Measurements from ENCODE around the gene MSGN1. TPM values are rescaled to one million over a fixed set of nuclear protein-coding genes. Genes with fewer than 3 reads are reported as not detected.

MSGN1 gene
- total RNA-seq, 1 donor, result not detected

DNA sequence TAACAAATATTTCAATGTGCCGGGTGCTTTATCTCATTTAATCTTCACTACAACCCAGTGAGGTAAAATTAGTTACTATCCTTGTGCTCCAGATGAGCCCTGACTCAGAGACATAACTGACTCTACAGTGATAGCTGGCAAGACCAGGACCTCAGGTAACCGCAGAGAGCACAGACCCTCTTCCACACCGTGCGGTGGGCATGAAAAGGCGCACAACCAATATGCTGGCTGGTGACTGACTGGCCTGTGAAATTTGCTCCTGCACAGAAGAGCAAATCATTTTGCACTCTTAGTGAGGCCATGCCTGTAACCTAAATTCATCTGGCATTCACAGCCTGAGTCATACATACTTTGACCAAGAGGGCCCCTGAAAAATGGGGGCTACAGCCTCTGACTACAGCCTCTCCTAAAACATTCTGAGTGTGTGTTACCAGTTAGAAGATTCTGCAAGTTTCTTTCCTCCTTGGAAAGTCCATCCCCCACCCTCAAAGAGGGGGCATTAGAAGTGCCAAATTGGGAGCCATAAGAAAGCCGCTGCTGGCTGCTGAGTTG is 22.4 kb upstream of the MSGN1 start:
- TF ChIP-seq, protein P1, sequence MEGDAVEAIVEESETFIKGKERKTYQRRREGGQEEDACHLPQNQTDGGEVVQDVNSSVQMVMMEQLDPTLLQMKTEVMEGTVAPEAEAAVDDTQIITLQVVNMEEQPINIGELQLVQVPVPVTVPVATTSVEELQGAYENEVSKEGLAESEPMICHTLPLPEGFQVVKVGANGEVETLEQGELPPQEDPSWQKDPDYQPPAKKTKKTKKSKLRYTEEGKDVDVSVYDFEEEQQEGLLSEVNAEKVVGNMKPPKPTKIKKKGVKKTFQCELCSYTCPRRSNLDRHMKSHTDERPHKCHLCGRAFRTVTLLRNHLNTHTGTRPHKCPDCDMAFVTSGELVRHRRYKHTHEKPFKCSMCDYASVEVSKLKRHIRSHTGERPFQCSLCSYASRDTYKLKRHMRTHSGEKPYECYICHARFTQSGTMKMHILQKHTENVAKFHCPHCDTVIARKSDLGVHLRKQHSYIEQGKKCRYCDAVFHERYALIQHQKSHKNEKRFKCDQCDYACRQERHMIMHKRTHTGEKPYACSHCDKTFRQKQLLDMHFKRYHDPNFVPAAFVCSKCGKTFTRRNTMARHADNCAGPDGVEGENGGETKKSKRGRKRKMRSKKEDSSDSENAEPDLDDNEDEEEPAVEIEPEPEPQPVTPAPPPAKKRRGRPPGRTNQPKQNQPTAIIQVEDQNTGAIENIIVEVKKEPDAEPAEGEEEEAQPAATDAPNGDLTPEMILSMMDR (IDR thresholded peaks at IDR 0.05; ENCODE audit: insufficient read depth, low read length), result no peak
- no peak overlapping the region for H3K4me3 ChIP-seq (ENCODE audit: low read depth, low read length)
- DNase-seq (ENCODE audit: low read depth), result no peak

DNA sequence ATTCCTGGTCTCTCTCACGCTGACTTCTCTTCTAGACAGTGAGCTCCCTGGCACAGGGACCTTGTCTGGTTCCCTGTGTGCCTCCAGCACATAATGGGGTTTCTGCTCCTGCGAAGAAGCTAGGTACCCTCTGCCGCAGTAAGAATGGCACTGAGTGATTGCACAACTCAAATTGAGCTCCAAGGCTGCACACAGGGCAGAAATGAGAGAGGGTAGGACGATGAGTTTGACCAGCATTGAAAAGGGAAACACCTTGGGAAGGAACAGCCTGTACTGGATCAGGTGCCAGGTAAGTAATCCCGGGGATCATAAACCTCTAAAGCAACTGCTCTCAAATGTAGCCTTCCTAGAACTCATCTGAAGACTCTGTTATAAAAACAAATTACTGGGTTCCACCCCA is 21.0 kb upstream of the MSGN1 start:
- TF ChIP-seq, protein P1 (IDR thresholded peaks at IDR 0.05; ENCODE audit: insufficient read depth, low read length), result no peak
- no peak for DNase-seq (ENCODE audit: low read depth)
- H3K4me3 ChIP-seq (ENCODE audit: low read depth, low read length), result no peak overlapping the region

DNA sequence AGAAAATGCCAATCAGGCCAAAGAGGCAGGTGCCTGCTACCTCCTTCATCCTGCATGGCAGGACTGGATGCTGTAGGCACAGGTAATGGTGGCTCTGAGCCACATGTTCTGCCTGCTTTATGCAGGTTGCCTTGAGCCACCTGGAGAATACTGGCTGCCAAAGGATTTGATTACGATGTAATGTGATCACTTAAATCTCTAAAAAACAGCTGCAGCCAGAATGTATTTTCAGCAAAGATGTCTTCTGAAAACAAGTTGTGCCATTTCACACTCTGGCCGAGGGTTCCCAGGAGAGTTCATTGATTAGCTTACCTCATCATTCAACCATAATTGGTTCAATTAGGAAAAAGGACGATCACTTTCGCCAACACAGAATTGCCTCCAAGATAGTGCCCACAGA is 17.9 kb upstream of the MSGN1 start:
- H3K4me3 ChIP-seq (ENCODE audit: low read depth, low read length), result no peak overlapping the region
- no peak for DNase-seq (ENCODE audit: low read depth)
- TF ChIP-seq, protein P1 (IDR thresholded peaks at IDR 0.05; ENCODE audit: insufficient read depth, low read length), result no peak

DNA sequence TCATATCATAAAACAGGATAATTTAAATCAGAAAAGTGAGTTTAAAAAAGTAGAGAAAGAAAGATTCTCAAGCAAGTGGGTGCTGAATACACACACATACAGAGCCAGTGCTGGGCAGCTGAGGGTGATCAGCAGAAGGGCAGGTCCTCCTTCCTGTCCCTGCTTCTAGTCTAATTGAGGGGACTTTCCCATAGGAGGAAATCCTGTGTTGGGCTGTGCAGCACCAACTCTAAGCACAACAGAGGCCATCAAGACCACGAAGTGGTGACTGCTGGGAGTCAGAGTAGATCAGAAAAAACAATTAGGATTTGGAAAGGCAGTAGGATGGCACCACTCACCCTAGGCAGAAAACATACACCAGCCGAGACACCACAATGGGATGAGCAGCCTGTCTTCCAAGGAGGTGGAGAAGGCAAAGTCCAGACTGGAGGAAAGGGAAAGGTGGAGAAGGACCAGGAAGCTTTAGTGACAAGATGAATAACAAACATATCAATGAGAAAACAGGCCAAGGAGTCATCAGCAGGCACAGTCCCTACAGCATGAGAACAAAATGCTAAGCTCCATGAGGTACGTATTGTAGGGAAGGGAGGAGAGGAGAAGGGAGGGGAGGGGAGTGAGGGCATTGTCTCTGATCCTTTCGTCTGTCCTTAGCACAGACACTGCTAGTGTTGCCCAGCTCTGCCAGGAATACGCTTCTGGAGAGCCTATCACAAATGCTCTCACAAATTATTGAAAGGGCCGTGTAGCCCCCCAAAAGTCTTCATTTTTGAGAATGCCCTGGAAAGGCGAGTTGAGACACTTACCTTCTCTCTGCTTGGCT is 16.7 kb upstream of the MSGN1 start:
- H3K4me3 ChIP-seq (ENCODE audit: low read depth, low read length), result no peak overlapping the region
- DNase-seq (ENCODE audit: low read depth), result no peak
- TF ChIP-seq, protein P1 (IDR thresholded peaks at IDR 0.05; ENCODE audit: insufficient read depth, low read length), result no peak

DNA sequence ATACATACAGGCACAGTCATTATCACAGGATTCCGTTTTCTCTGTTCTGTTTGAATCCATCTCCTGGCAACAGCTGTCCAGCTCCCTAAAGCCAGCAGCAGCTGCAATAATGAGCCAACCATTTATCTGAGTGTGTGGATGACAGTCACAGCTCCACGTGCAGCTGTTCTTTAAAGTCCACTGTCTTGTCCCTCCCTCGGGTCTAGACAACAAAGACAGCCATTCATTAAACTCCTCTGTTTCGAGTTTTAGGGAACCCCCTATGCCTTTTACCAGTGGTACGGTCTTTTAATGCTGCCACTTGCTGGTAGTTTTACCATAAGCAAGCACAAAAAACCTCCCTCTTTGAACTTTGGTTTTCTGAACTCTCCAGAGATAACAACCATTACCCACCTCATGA is 16.0 kb upstream of the MSGN1 start:
- TF ChIP-seq, protein P1 (IDR thresholded peaks at IDR 0.05; ENCODE audit: insufficient read depth, low read length), result no peak
- DNase-seq (ENCODE audit: low read depth), result no peak
- H3K4me3 ChIP-seq (ENCODE audit: low read depth, low read length), result no peak overlapping the region

DNA sequence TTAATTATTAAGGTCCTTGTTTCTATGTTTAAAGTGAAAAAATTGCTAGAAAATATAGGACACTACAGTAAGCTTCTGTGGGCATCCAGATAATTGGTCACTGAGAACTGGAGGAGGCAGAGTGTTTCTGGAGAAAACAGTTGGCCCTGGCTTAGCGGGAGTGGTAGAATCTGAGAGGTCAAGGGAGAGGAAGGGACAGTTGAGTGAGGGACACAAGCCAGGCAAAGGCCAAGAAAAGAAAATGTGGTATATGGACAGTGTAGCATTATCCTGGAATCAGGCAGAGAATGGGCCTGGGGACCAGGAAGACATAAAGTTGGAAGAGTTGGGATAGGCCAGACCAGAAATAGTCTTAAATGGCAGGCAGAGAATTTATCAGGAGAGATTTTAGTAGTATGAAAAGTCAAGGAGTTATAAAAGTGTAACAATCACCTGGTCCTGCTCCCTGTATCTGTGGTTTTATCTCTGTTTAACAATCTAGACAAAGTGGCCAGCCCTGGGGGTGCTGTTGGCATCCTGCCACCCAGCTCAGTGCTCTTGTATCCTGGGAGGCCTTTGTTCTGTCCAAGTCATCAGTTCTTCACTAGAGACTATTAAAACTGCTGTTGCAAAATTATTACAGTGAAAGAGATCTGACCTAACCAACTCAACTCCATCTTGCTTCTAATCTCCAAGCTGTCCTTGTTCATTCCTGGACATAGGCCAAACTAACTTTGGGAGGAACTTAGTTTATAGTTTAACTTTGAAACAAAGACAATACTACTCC is 15.4 kb upstream of the MSGN1 start:
- peak; percentile 25 for DNase-seq (ENCODE audit: low read depth)
- TF ChIP-seq, protein P1 (IDR thresholded peaks at IDR 0.05; ENCODE audit: insufficient read depth, low read length), result no peak

More for the DNA sequence above, 15.4 kb upstream of the MSGN1 start:
- no peak overlapping the region for H3K4me3 ChIP-seq (ENCODE audit: low read depth, low read length)

Measured in fibroblast of the aortic adventitia (primary cell).